SK-N-SH treated with all-trans-retinoic acid at 6 μM for 48 hours (cell line): ENCODE results near the gene NACA2.

Source experiments
- ARNTL ChIP-seq: fragments of 450-650 bp; formaldehyde crosslinking; IDR thresholded peaks from 2 replicates; pipeline ENCODE4 v1.5.0; 2020; ENCODE audit warnings: low read depth, mild to moderate bottlenecking, moderate library complexity, borderline replicate concordance
- CSDC2 ChIP-seq: fragments of 250-450 bp; sonication (Bioruptor Pico); IDR thresholded peaks from 2 replicates; pipeline ENCODE4 v1.5.0; 2020; ENCODE audit warnings: mild to moderate bottlenecking, moderate library complexity
- GLIS3 ChIP-seq: fragments of 250-450 bp; sonication (Bioruptor Pico); IDR thresholded peaks from 2 replicates; pipeline ENCODE4 v1.5.0; 2020; ENCODE audit warnings: mild to moderate bottlenecking, moderate library complexity
- OSR1 ChIP-seq: fragments of 250-450 bp; sonication (Bioruptor Pico); IDR thresholded peaks from 2 replicates; pipeline ENCODE4 v1.8.0; 2022; ENCODE audit warnings: moderate library complexity, mild to moderate bottlenecking, inconsistent platforms
- PPARA ChIP-seq: fragments of 250-450 bp; sonication (Bioruptor Pico); IDR thresholded peaks from 2 replicates; pipeline ENCODE4 v1.5.0; 2020; ENCODE audit warnings: mild to moderate bottlenecking, borderline replicate concordance
- RARB ChIP-seq: fragments of 250-450 bp; sonication (Bioruptor Pico); IDR thresholded peaks from 2 replicates; pipeline ENCODE4 v1.8.0; 2021; ENCODE audit warnings: mild to moderate bottlenecking, moderate library complexity
- TCF4 ChIP-seq: fragments of 250-450 bp; sonication (Bioruptor Pico); IDR thresholded peaks from 2 replicates; pipeline ENCODE4 v1.8.0; 2021; ENCODE audit warnings: mild to moderate bottlenecking, moderate library complexity, borderline replicate concordance
- ZC3H10 ChIP-seq: fragments of 250-450 bp; sonication (Bioruptor Pico); IDR thresholded peaks from 2 replicates; pipeline ENCODE4 v1.5.1; 2021; ENCODE audit warnings: mild to moderate bottlenecking, moderate library complexity
- ZFP3 ChIP-seq: fragments of 250-450 bp; sonication (Bioruptor Pico); IDR thresholded peaks from 2 replicates; pipeline ENCODE4 v1.5.0; 2020; ENCODE audit warnings: mild to moderate bottlenecking, moderate library complexity
- ZFP30 ChIP-seq: fragments of 450-650 bp; formaldehyde crosslinking; IDR thresholded peaks from 2 replicates; pipeline ENCODE4 v1.5.0; 2022; ENCODE audit warnings: mild to moderate bottlenecking, moderate library complexity
- TF ChIP-seq, protein P1 (sequence below): fragments of 250-450 bp; sonication (Bioruptor Pico); IDR thresholded peaks from 2 replicates; pipeline ENCODE4 v1.8.0; 2021; ENCODE audit warnings: low read depth, mild to moderate bottlenecking, moderate library complexity, borderline replicate concordance
- TF ChIP-seq, protein P2 (sequence below): fragments of 250-450 bp; sonication (Bioruptor Pico); IDR thresholded peaks from 2 replicates; pipeline ENCODE4 v1.8.0; 2020; ENCODE audit warnings: mild to moderate bottlenecking, moderate library complexity, borderline replicate concordance

DNA sequence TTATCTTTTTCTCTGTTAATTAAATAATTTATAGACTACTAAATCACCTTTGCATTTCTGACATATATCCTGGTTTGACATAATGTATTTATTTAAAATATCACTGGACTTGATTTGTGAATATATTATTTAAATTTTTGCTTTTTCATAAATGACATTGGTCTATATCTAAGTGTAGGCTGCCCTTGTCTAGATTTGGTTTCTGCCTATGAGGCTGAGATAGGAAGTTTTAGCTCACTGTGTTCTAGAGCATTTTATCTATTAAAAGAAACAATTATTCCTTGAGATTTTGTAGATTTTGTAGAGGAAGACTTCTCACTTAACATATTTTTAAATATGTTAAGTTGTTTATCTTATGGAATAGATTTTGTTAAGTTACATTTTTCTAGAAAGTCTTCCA is 43.9 kb downstream of the NACA2 start:
- TF ChIP-seq RARB (no peak), GLIS3 (no peak), ARNTL (CRISPR knock-in tag) (no peak), OSR1 (CRISPR knock-in tag) (no peak), CSDC2 (CRISPR knock-in tag) (no peak), ZFP3 (no peak), PPARA (CRISPR knock-in tag) (no peak), ZC3H10 (CRISPR knock-in tag) (no peak), ZFP30 (CRISPR knock-in tag) (no peak), TCF4 (no peak)
- TF ChIP-seq, protein P1, sequence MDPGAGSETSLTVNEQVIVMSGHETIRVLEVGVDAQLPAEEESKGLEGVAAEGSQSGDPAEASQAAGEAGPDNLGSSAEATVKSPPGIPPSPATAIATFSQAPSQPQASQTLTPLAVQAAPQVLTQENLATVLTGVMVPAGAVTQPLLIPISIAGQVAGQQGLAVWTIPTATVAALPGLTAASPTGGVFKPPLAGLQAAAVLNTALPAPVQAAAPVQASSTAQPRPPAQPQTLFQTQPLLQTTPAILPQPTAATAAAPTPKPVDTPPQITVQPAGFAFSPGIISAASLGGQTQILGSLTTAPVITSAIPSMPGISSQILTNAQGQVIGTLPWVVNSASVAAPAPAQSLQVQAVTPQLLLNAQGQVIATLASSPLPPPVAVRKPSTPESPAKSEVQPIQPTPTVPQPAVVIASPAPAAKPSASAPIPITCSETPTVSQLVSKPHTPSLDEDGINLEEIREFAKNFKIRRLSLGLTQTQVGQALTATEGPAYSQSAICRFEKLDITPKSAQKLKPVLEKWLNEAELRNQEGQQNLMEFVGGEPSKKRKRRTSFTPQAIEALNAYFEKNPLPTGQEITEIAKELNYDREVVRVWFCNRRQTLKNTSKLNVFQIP (CRISPR knock-in tag), result no peak
- TF ChIP-seq, protein P2, sequence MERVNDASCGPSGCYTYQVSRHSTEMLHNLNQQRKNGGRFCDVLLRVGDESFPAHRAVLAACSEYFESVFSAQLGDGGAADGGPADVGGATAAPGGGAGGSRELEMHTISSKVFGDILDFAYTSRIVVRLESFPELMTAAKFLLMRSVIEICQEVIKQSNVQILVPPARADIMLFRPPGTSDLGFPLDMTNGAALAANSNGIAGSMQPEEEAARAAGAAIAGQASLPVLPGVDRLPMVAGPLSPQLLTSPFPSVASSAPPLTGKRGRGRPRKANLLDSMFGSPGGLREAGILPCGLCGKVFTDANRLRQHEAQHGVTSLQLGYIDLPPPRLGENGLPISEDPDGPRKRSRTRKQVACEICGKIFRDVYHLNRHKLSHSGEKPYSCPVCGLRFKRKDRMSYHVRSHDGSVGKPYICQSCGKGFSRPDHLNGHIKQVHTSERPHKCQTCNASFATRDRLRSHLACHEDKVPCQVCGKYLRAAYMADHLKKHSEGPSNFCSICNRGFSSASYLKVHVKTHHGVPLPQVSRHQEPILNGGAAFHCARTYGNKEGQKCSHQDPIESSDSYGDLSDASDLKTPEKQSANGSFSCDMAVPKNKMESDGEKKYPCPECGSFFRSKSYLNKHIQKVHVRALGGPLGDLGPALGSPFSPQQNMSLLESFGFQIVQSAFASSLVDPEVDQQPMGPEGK (CRISPR knock-in tag), result no peak
